Stimulated activated CD8-positive, alpha-beta memory T cell treated with anti-CD3 and anti-CD28 coated beads, Interleukin-12 subunit alpha, Interleukin-12 subunit beta, amount 100 ng/mL, for 24 hours (primary cell): Measurements from ENCODE around the gene LSP1.

ENCODE experiments used
- DNase-seq: peaks from one replicate; pipeline ENCODE4 v3.0.0-alpha.2; 2020; ENCODE audit errors: extremely low read depth

LSP1 gene

GRCh38 chr11:1915795-1916131, 62.9 kb downstream of the LSP1 start:
- DNase-seq = no peak

- DNase-seq = no peak
Observed at GRCh38 chr11:1916132-1916985, 63.5 kb downstream of the LSP1 start.

- DNase-seq = no peak
Observed at GRCh38 chr11:1916986-1917522, 64.2 kb downstream of the LSP1 start.

- no peak for DNase-seq
Observed at GRCh38 chr11:1917523-1918435, 64.9 kb downstream of the LSP1 start.

- DNase-seq = no peak
Observed at GRCh38 chr11:1918436-1919315, 65.8 kb downstream of the LSP1 start.

GRCh38 chr11:1919391-1920127, 66.7 kb downstream of the LSP1 start, which contains the start of gene TNNT3:
TSS of gene TNNT3 (plus strand) at chr11:1919703. CDS start at chr11:1922875, 3,172 bp downstream.
- DNase-seq = no peak

GRCh38 chr11:1920128-1920908, 67.4 kb downstream of the LSP1 start:
- no peak for DNase-seq

- DNase-seq = no peak
Observed at GRCh38 chr11:1920909-1921573, 68.2 kb downstream of the LSP1 start.

- DNase-seq = no peak
Observed at GRCh38 chr11:1921574-1922141, 68.8 kb downstream of the LSP1 start.

GRCh38 chr11:1922481-1923081, 69.7 kb downstream of the LSP1 start:
- no peak for DNase-seq

GRCh38 chr11:1923201-1923956, 70.5 kb downstream of the LSP1 start:
- no peak for DNase-seq

- DNase-seq = no peak
Observed at GRCh38 chr11:1924181-1924580, 71.3 kb downstream of the LSP1 start.

- DNase-seq = no peak
Observed at GRCh38 chr11:1924646-1925372, 71.9 kb downstream of the LSP1 start.

GRCh38 chr11:1925373-1926155, 72.7 kb downstream of the LSP1 start:
- no peak for DNase-seq

GRCh38 chr11:1926156-1927025, 73.5 kb downstream of the LSP1 start:
- no peak for DNase-seq
